Stromal cell of bone marrow (primary cell): ENCODE data around the gene CHRNA1.

Experiments
- DNase-seq: peaks from one replicate; pipeline ENCODE4 v3.0.0-alpha.2; 2012; ENCODE audit warnings: low read depth

The CHRNA1 gene

DNA sequence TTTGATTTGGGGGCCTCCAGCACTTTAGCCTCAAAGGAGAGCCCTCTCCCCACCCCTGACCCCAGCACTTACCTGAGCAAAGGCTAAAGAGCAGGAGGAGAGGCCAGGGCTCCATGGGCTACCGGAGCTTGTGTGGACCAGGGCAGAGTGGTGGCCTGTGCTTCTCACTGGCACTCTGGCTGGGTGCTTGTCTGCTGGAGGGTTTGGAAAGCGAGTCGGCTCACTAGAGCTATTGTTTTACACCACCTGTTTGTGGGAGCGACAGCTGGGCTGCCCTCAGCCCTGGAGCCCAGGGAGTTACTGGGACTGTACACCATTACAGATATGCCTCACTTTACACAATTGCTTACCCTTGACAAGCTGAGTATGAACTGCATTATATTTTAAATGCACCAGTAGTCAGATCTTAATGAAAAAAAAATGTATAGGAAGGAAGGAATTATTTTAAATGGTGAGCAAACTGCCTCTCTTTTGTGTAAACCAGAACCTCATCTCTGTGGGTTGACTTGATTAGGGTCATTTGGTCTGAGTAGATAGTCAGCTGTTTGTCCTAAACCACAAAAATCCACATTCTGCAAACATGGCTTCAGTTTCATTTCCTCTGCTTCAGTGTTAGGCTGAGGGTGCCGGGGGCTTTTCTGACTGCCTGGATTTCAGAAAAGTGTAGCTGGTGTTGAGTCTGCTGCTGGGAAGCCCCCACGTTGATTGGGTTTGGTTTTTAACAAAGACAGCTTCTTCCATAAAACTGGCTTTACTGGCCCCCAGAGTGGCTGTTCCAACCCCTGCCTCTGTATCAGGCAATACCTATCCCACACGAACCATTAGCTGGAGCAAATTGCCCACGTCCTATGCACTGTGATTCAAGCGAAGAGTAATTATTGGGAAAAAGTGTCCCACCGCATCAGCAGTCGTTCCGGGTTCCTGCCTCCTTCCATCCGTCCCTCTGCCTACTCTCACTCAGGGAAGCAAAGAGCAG lies at the start of gene CHRNA1:
CHRNA1 (minus strand) TSS at position 193 of the 976 bp plus-strand sequence; CDS start at position 115, 78 bp downstream.
- no peak for DNase-seq

- no peak for DNase-seq
These were observed 47.8 kb upstream of the CHRNA1 start for GRCh38 chr2:174812037-174812436.

- DNase-seq: no peak
These were observed 43.7 kb upstream of the CHRNA1 start for GRCh38 chr2:174807931-174808330.

DNA sequence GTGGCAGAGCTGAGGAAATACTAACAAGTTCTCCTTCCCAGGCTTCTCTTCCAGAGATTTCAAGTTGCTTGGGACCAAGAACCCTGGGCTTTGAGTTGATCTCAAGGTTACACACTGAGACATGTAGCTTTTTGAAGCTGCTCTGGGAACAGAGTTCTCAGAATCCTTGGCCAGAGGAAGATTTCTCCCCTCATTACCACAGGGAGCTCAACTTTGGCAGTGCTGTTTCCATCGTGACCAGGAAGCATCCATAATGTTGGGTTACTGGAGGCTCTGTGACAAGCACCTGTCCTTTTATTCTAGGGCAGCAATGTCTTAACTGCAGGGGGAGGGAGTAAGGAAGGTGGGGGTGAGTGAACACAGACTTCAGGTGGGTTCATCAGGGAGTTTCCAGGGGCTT lies 41.5 kb upstream of the CHRNA1 start:
- no peak for DNase-seq

- DNase-seq: no peak
These were observed 38.2 kb upstream of the CHRNA1 start for GRCh38 chr2:174802459-174802858.

GRCh38 chr2:174800436-174801205 lies 36.3 kb upstream of the CHRNA1 start:
- DNase-seq: no peak

DNA sequence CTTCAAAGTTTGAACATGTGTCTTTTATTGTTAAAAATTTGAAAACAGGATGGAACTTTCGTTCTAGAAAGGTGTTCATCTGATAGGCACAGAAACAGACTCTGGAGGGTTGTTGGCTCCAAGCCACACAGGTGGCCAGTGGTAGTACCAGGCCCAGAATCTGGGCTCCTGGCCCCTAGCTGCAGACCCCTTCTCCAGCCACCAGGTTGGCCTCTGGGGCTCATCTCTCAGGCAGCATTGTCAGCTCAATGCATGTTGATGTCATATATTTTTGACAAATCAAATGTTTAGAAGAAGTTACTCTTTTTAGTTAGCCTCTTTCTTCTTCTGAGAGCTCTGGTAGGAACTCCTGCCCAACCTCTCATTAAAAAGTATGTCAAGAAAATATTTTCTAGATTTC lies 34.5 kb upstream of the CHRNA1 start:
- DNase-seq: no peak

DNA sequence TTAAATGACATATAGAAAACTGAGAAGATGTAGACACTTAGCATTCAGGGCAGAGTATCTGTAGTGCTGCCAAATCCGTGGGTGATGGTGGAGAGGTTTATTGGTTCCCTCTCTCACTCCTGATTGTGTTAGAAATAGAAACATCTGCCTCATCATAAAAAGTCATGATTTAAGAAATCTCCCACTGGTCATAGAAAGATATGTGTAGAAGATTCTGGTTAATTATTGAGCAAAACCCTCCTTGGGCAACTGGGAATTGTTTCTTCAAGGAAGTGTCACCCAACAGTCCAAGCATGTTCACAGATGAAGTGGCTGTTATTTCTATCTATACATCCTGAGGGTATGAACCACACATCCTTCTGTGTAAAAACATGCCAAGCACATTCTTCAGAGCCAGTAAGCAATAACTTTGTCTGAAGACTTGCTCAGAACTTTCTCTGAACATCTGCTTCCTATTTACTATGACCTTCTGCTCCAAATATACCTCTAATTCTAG lies 33.6 kb upstream of the CHRNA1 start:
- DNase-seq: no peak

DNA sequence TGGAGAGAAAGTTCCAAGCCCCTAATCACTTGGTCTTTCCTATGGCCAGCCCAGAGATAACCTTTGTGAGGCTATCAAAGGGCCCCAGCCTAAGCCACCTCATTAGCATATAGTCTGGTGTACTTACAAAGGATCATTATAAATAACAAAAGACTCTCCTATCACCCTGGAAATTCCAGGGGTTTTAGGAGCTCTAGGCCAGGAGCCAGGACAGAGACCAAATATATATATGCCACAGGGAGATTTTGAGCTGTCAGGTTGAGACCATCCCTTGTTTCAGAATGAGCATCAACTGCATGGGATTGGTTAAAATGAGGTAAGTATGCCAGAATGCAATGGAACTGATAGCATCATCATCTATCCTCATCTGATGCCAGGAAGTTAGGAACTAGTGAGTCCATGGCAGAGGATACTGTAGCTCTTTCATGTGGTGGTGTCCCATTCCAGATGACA lies 32.1 kb upstream of the CHRNA1 start:
- DNase-seq: no peak

DNA sequence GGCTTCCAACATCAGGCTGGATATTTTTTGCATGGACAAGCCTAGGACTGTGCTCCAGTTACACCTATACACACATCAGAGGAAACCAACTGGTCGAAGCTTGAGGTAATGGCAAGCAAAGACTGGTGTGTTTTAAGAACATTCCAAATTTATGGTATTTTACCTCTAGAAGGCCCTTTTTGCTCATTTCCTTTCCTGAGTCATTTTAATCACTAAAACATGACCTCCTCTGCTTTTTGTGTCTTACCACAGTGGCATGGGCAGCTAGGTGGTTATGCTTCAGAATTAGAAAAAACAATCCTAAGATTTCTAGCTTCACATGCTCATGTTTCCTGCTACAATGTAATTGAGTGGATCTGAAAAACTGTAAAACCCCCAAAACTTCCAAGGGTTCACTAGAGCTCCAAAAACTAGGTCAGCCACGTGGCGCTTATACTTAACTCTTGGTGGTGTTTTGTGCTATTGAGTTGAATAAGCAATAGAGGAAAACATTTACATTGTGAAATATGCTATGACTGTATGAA lies 30.6 kb upstream of the CHRNA1 start:
- no peak for DNase-seq

GRCh38 chr2:174792309-174793025 lies 28.2 kb upstream of the CHRNA1 start:
- no peak for DNase-seq

DNA sequence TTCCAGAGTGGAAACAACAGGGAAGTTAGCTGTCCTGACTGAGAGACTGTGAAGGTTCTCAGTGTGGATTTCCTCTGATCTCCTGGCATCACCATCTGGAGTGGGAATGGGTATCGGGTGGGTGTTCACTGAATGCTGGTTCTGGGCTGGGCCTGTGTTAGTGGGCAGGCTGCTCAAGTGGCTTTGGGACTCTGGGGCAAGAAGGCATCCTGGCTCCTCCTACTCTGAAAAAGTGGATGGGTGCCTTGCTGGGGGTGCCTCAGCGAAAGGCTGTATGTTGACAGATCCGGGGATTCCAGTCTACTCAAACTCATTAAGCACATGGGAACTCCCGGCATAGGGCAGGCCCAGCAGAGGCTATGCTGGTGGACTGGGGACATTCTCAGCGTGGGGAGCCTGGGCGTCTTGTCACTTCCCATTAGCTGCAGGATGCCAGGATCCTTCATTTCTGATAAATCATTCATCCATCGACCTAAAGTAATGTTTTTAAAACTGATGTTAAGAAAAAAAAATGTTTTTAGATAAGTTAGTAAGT lies 27.5 kb upstream of the CHRNA1 start:
- DNase-seq: no peak

DNA sequence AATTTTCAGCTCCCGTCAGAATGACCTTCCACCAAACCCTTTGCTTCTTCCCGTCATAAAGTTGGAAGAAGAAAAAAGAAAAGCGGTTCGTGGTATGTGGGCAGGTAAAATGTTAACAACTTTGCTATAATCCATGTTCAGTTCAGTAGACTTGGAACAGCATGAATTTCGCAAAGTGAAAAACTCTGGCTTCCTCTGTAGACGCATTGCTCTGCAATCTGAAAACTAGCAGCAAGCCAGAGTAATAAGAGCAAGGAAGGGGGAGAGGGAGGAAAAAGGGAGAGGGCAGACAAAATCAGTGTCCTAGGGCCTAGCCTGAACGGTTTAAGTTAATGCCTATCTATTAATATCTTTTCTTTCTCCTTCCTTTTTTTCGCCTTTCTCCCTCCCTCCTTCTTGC lies 26.7 kb upstream of the CHRNA1 start:
- DNase-seq: no peak

DNA sequence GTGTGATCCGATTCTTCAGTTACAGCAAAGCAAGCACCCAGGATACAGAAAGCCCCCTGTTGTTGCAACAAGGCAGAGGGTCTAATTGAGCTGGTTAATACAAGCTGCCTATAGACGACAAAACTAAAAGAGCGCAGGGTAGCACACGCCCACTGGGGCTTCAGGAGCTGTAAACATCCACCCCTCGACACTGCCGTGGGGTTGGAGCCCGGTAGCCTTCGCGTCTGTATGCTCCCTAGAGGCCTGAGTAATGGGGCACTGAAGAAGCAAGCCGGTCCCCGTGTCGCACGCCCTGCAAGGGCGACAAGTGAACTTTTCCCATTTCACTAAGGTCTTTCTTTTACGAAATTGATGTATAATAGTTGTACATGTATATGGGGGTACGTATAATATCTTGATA lies 24.7 kb upstream of the CHRNA1 start:
- DNase-seq: no peak

- no peak for DNase-seq
These were observed 24.1 kb upstream of the CHRNA1 start for GRCh38 chr2:174788291-174788929.

DNA sequence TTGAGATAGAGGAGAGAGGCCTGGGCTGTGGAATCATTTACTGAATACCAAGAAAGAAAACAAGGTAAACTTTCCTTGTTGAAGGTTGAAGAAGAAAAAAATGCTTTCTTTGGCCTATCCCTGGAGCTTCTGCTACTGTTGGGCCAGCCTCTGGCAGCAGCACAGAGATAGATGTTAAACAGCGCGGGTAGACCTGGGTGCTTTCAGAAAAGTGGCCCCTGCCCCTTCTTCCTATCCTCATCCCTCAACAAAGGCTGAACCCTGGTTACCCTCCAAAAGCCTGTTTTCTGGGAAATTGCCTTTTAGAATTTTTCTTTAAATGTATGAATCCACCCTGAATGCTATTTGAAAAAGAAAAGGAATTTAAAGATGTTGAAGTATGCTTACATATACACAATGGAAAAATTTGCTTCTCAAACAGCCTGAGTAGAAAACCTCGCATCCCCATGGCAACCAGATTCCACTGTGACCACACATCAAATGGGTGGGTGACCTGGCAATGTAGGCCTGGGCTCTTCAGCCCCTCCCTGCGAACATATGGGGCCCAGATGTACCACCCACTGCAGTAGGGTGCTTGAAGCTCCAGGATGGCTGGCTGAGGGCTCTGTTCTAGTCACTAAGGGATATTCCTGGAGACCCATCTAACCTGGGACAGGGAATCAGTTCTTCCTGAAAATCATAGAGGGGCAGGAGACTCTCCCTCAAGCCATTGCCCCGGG lies 23.4 kb upstream of the CHRNA1 start:
- DNase-seq: peak; percentile 84

- no peak for DNase-seq
These were observed 21.9 kb upstream of the CHRNA1 start for GRCh38 chr2:174786066-174786725.

DNA sequence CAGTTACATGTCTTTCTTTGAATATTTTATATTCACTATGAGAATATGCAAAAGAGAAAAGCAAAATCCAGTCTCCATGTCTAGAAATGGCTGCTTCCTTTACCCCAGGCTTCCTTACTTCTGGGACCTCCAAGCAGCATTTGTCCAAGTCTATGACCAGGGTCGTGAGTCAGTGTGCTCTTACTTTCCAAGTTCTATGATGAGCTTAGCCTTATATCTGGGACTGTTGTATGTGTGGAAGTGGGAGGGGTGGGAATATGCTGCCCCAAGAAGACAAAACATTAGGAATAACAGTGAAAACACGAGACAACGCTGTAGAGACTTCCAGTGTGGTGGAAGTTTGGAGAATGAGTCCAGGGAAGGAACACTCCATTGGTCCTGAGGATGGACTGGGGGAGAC lies 21.2 kb upstream of the CHRNA1 start:
- no peak for DNase-seq

GRCh38 chr2:174784909-174785308 lies 20.6 kb upstream of the CHRNA1 start:
- DNase-seq: no peak

GRCh38 chr2:174784316-174784715 lies 20.0 kb upstream of the CHRNA1 start:
- DNase-seq: no peak
